GM15510 (cell line): Measurements from ENCODE around the gene LIME1.

ENCODE experiments used
- POLR2A ChIP-seq: IDR thresholded peaks from 3 replicates; pipeline ENCODE4 v1.6.1; 2011; ENCODE audit warnings: borderline replicate concordance; ENCODE audit not compliant: insufficient read length; ENCODE audit errors: extremely low read depth

The LIME1 gene

DNA sequence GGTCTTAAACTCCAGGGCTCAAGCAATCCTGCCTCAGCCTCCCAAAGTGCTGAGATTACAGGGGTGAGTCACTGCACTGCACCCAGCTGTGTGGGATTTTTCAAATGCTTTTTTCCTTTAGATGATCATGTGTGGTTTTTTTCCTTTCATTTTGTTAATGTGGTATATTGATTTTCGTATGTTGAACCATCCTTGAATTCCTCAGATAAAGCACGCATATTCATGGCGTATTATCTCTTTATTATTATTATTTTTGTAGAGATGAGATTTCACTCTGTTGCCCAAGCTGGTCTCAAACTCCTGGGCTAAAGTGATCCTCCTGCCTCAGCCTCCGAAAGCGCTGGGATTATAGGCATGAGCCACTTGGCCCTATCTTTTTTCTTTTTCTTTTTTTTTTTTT, 21.6 kb upstream of the LIME1 start:
- no peak for TF ChIP-seq POLR2A

DNA sequence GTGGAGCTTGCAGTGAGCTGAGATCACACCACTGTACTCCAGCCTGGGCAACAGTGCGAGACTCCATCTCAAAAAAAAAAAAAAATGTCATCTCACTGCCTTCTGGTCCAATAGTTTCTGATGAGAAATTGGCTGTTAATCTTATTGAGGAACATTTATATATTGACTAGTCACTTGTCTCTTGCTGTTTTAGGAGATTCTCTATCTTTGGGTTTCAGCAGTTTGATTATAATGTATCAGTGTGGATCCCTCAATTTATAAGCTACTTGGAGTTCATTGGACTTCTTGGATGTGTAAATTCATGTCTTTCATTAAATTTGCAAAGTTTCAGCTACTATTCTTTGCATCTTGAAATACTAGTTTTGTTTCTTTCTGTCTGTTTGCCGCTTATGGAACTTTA, 17.5 kb upstream of the LIME1 start:
- no peak for TF ChIP-seq POLR2A

DNA sequence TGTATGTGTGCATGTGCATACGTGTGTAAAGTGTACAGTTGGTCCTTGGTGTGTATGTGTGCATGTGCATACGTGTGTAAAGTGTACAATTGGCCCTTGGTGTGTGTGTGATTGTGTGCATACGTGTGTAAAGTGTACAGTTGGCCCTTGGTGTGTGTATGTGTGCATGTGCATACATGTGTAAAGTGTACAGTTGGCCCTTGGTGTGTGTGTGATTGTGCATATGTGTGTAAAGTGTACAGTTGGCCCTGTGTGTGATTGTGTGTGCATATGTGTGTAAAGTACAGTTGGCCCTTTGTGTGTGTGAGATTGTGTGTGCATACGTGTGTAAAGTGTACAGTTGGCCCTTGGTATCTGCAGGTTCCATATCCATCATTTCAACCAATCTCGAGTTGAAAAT, 5.1 kb upstream of the LIME1 start:
- TF ChIP-seq POLR2A, result no peak

DNA sequence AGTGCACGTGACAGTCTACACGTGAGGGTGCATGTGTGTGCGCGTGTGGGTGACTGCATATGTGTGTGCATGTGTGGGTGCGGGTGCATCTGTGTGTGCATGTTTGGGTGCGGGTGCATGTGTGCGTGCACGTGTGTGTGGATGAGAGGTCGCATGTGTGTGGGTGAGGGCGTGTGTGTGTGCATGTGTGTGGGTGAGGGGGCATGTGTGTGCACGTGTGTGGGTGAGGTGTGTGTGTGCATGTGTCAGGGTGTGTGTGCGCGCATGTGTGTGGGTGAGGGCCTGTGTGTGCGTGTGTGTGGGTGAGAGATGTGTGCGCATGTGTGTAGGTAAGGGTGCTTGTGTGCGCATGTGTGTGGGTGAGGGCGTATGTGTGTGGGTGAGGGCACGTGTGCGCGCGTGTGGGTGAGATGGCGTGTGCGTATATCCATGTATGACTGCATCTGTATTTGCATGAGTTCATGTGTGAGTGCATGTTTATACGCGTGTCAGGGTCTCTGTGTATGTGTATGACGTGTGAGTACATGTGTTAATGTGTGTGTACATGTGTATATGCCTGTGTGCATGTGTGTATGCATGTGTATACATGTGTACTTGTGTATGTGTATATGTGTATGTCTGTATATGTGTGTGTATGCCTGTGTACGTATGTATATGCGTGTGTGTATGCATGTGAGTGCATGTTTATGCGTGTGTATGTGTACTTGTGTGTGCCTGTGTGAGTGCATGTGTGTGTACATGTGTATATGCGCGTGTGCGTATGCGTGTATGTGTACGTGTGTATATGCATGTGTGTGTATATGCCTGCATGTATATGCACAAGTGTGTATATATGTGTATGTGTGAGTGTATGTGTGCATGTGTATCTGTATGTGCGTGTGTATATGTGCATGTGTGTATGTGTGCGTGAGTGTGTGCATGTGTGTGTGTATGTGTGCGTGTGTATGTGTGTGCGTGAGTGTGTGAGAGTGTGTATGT, 4.1 kb upstream of the LIME1 start:
- TF ChIP-seq POLR2A, result no peak

DNA sequence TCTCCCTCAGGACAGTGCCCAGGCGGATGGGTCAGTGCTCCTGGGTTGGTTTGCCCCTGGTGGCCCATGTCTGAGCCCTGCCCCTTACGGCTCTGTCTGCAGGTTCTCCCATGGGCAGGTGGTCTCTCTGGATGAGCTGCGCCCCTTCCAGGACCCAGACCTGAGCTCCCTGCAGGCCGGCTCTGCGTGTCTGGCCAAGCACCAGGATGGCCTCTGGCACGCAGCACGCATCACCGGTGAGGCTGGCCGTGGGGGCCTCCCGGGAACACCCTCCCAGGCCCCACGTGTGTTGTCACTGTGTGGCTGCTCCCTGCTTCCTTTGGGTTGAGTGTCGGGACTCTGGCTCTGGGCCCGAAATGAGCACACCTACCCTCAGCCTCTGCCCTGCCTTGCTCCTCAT, 3.3 kb upstream of the LIME1 start:
- no peak for TF ChIP-seq POLR2A

DNA sequence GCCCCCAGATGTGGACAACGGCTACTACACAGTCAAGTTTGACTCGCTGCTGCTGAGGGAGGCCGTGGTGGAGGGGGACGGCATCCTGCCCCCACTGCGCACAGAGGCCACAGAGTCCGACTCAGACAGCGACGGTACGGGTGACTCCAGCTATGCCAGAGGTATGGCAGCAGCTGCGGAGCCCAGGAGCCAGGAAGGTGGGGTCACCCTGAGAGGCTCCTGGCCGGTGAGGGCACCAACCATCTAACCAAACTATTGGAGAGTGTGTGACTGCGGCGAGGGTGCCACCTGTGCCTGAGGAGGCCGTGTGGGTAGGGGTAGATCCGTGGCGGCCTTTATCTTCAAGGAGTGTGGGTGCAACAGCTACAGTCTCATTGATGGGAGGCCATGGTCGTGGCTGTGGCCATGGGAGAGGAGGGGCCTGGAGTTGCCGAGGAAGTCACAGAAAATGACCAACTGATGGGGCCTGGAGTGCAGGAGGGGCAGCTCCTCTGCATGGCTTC, 2.8 kb upstream of the LIME1 start:
- TF ChIP-seq POLR2A, result no peak

DNA sequence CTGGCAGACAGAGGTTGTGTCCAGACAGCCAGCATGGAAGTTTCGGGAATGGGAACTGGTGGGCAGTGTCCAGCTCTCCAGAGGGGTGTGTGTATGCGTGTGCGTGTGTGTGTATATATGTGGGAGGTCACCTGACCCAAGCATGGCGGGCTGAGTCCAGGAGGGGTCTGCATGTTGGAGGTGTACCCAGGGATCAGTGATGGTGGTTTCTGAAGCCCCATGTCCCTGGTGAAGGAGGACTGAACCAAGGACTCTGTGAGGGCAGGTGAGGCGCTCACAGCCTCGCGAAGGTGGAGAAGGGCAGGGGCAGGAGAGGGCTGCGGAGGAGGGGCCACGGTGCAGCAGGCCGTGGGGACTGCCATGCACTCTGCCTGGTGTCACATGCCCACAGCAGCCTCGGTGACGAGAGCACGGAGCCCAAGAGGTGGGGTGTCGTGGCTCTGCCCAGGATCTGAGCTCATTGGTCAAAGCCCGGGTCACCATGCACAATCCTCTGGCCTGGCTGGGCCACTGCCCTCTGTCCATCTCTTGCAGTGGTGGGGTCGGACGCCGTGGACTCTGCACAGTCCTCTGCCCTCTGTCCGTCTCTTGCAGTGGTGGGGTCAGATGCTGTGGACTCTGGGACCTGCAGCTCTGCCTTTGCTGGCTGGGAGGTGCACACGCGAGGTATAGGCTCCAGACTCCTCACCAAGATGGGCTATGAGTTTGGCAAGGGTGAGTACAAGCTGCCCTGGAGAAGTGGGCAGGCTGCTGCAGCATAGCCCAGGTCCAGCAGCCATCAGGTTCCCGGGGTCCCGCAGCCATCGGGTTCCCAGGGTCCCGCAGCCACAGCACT, 2.1 kb upstream of the LIME1 start:
- no peak for TF ChIP-seq POLR2A

DNA sequence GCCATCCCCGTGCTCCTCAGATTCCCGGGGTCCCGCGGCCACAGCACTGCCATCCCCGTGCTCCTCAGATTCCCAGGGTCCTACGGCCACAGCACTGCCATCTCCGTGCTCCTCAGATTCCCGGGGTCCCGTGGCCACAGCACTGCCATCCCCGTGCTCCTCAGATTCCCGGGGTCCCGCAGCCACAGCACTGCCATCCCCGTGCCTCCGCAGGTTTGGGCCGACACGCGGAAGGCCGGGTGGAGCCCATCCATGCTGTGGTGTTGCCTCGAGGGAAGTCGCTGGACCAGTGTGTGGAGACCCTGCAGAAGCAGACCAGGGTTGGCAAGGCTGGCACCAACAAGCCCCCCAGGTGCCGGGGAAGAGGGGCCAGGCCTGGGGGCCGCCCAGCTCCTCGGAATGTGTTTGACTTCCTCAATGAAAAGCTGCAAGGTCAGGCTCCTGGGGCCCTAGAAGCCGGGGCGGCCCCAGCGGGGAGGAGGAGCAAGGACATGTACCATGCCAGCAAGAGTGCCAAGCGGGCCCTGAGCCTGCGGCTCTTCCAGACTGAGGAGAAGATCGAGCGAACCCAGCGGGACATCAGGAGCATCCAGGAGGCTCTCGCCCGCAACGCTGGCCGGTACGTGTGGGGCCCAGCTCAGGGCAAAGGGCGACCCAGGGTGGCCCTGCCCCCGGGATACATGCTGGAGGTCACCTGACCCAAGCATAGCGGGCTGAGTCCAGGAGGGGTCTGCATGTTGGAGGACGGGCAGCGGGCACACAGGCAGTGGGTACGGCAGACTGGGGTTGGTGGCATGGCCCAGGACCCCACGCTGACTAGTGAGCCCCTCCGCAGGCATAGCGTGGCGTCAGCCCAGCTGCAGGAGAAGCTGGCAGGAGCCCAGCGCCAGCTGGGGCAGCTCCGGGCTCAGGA, 1.3 kb upstream of the LIME1 start:
- no peak for TF ChIP-seq POLR2A

DNA sequence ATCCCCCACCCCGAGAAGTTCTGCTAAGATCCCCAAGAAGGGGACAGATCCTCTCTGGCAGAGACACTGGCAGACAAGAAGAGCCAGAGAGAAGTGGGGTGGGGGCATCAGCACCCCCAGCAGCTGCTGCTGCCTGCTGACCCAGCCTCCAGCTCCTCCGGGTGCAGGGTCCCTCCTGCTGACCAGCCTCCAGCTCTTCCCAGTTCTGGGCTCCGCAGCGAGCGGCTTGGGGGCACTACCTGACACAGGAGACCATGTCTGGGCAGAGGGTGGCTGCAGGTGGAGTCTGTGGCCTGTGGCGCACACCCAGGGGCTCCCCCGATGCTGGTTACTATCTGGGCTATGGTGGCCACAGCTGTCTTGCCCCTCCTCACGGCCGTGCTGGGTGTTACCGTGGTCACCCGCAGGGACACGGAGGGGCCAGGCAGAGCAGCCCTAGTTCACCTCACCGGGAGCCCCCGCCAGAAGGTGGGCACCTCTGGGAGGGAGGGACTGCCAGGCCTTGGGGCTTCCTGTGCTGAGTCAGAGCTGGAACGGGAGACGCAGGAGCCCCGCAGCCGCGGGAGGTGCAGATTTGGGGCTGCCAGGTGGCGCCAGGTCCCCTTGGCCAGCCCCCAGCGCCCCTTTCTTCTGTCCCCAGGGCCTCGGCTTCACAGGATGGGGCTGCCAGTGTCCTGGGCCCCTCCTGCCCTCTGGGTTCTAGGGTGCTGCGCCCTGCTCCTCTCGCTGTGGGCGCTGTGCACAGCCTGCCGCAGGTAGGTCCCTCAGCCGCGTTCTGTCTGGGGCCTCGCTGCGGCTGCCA, 630 bp downstream of the LIME1 start:
- TF ChIP-seq POLR2A, result peak; percentile 27

DNA sequence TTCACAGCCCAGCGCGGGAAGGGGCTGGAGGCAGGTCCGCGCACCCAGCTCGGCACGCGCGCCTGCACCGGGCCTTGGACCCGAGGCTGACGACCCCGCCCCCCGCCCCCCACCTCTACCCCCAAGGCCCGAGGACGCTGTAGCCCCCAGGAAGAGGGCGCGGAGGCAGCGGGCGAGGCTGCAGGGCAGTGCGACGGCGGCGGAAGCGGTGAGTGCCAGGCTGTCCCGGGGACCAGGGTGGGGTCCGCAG, 1.2 kb downstream of the LIME1 start:
- TF ChIP-seq POLR2A, result no peak

DNA sequence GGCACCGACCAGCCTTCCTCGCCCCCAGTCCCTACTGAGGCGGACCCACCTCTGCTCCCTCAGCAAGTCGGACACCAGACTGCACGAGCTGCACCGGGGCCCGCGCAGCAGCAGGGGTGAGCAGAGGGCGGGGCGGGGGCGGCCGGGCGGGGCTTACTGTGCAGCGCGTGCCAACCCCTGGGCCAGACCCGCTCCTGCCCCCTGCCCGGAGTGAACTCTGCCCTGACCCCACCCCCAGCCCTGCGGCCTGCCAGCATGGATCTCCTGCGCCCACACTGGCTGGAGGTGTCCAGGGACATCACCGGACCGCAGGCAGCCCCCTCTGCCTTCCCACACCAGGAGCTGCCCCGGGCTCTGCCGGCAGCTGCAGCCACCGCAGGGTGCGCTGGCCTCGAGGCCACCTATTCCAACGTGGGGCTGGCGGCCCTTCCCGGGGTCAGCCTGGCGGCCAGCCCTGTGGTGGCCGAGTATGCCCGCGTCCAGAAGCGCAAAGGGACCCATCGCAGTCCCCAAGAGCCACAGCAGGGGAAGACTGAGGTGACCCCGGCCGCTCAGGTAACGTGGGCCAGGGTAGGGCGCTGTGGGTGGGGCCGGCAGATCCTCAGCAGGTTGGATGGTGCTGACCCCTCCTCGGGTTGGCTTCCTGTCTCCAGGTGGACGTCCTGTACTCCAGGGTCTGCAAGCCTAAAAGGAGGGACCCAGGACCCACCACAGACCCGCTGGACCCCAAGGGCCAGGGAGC, 1.7 kb downstream of the LIME1 start:
- TF ChIP-seq POLR2A, result peak; percentile 63

DNA sequence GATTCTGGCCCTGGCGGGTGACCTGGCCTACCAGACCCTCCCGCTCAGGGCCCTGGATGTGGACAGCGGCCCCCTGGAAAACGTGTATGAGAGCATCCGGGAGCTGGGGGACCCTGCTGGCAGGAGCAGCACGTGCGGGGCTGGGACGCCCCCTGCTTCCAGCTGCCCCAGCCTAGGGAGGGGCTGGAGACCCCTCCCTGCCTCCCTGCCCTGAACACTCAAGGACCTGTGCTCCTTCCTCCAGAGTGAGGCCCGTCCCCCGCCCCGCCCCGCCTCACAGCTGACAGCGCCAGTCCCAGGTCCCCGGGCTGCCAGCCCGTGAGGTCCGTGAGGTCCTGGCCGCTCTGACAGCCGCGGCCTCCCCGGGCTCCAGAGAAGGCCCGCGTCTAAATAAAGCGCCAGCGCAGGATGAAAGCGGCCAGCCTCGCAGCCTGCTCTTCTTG, 2.2 kb downstream of the LIME1 start:
- TF ChIP-seq POLR2A, result no peak
